Stimulated activated CD8-positive, alpha-beta memory T cell treated with anti-CD3 and anti-CD28 coated beads, Interleukin-12 subunit alpha, Interleukin-12 subunit beta, amount 100 ng/mL, for 24 hours (primary cell): ENCODE data around the gene SLC34A1.

Experiments
- DNase-seq: peaks from one replicate; pipeline ENCODE4 v3.0.0-alpha.2; 2020; ENCODE audit errors: extremely low read depth

SLC34A1 gene

DNA sequence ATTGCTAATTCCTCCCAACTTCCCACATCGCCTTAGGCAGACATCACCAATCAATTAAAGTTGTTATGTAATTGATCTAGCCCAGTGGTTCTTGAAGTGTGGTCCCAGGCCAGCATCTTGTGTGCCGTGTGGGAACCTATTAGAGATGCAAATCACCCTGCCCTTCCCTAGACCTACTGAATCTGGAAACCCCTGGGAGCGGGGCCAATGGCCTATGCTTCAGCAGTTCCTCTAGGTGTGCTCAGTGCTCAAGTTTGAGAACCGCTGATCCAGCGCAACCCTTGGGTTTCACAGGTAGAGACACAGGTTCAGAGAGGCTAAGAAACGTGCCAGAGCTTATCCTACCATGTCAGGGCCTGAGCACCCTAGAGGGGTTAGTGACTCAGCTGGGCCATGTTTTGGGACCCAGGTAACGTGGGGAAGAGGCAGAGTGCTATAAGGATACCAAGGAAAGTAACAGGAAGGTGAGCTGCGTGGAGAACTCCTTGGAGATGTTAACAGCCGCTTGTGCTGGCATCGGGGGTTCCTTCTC is 4.4 kb downstream of the SLC34A1 start:
- no peak for DNase-seq

DNA sequence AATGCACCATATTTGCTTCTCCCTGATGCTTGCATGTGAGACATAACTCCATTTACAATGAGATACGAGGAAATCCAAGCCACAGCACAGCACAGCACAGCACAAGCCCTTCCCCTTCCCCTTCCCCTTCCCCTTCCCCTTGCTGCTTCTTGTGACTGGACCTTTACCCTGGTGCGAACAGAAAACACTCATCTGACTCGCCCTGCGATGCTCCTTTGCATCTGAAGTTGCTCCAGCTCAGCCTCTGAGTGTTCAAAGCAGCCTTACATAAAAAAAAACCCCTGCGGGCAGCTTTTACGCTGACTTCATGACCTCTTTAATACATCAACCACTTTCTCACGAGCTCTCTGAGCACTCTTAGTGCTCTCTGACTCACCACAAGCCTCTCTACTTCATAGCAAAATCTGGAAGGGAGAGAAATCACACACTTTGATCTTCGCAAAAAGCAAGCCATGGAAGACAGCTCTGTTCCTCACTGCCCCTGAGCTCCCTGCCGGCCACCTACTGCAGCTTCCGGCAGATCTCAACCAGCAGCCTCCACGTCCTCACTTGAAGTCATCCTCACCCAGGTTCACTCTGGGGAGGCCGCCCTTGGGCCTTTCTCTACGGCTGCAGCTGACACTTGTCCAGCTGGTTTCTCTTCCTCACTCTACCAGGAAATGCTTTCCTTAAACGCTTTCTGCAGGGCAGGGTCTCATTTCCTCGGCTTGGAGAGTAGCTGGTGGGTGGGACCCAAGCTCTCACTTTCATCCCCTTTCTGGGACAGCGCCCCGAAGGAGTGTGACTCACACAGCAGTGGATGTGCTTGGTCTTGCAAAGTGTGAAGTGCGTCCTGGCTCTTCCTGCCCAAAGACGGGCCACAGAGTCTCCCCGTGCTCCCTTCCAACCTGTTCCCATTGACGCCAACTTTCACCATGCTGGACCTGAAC is 5.3 kb downstream of the SLC34A1 start:
- DNase-seq: no peak

DNA sequence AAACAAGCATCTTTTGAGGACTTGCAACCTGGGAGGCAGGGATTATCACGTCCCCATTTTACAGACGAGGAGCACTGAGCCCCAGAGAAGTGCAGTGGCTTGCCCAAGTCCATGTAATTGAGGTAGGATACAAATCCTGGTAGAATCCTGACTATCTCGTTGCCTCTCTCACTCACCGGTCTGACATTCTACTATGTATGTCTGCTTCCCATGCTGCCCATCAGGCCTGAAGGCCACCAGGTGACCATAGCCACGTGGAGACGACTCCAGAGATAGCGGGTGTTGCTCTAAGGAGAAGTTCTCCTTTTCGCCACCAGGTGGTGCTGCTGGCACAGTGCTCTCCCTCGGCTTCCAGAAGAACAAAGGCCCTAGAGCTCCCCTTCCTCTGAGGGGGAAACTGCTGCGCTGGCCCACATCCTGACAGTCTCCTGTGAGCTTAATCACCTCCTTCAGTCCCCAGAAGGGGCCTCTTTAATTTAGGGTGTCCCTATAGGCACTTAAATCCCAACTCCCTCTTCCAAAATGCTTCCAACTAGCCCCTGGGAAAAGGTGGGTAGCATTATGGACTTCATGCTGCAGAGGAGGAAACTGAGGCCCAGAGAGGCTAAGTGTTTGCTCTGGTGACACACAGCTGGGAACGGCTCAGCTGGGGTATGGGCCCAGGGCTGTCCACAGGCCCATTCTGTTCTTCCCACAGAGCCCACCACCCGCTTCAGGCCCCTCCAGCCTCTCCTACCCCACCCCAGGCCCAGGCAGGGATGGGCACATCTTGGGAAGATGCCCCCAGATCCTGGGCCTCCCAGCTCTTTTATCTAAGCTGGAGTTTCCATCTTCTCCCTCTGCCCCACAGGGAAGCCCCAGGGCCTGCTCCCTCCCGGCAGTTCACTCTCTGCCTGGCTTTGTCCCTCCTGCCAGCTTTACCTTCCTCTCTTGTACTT is 6.4 kb downstream of the SLC34A1 start:
- DNase-seq: peak; percentile 66

DNA sequence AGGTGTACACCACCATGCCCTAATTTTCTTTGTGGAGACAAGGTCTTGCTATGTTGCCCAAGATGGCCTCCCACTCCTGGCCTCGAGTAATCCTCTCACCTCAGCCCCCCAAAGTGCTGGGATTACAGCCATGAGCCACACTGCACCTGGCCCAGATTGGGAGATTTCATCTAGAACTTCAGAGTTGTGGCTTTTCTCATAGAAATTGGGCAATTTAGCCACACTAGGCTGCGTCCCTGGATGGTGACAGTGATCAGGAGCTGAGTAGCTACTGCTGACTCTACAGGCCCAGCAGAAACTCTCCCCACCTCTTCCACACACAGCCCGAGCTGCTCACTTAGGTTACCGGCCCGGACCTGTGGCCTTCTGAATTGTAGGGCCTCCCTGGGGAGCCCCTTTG is 8.5 kb downstream of the SLC34A1 start:
- no peak for DNase-seq

DNA sequence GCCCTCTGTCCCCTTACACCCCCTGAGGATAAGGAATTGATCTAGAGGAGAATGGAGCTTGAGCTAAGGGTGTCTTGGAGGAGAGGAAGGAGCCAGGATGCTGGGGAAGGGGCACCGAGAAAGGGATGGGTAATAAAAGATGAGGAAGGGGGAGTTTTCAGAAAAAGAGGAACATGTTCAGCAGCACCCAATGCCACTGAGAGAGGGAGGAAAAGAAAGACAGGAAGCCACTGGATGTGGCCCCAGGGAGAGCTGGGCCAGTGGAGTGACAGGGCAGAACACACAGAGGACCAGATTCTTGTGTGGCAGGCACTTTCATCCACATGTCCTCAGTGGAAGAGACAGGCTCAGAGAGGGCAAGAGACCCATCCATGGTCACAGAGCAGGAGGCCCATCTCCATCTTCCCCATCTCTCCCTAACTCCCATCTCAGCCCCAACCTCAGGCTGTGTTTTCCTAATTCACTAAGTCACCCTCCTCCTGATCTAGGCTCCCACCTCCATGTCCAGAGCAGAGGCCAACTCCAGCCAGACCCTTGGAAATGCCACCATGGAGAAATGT is 9.1 kb downstream of the SLC34A1 start:
- no peak for DNase-seq

DNA sequence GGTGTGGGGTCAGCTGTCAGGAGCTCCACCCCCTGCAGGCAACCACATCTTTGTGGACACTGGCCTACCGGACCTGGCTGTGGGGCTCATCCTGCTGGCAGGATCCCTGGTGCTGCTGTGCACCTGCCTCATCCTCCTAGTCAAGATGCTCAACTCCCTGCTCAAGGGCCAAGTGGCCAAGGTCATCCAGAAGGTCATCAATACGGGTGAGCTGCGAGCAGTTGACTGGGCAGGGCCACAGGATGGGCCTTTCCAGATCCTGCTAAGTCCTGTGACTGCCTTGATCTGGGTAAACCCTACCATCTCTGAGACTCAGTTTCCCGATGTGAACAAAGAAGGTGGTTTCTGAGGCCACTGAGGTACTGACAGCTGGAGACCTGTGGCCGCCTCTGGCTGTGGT is 9.8 kb downstream of the SLC34A1 start:
- DNase-seq: no peak

DNA sequence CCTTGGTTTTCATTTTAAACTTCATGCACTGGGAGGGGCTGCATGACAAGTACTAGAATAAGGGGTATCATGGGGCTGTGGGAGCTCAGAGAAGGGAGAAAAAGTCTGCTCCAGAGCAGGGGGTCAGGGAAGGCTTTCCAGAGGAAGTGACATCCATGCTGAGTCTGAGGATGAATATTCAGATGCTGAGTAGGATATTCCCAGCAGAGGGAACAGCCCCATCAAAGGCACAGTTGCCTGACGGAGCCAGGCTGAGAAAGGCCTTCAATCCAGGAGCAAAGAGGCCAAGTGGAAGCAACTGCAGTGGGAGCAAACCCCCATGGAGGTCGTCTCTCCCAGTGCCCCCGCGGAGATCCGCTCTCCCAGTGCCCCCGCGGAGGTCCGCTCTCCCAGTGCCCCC is 11.8 kb downstream of the SLC34A1 start:
- no peak for DNase-seq

DNA sequence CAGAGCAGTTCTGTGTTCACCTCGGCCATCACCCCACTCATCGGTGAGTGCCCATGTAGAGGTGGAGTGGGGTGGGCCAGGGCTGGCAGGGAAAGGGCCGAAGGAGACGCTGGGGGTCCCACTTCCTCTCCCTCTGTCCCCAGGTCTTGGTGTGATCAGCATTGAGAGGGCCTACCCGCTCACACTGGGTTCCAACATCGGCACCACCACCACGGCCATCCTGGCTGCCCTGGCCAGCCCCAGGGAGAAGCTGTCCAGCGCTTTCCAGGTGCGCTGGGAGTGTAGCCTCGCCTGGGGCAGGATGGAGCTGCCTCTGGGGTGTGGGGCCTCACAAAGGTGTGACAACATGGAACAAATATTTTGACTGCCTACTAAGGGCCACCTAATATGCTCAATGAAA is 12.6 kb downstream of the SLC34A1 start:
- no peak for DNase-seq

DNA sequence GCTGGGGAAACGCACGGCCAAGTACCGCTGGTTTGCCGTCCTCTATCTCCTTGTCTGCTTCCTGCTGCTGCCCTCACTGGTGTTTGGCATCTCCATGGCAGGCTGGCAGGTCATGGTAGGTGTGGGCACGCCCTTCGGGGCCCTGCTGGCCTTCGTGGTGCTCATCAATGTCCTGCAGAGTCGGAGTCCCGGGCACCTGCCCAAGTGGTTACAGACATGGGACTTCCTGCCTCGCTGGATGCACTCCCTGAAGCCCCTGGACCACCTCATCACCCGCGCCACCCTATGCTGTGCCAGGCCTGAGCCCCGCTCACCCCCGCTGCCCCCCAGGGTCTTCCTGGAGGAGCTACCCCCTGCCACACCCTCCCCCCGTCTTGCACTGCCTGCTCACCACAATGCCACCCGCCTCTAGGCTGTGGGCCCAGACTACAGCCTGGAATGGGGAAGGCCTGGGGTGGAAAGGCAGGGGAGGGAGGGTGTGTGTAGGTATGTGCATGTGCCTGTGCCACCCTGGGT is 13.7 kb downstream of the SLC34A1 start:
- no peak for DNase-seq

DNA sequence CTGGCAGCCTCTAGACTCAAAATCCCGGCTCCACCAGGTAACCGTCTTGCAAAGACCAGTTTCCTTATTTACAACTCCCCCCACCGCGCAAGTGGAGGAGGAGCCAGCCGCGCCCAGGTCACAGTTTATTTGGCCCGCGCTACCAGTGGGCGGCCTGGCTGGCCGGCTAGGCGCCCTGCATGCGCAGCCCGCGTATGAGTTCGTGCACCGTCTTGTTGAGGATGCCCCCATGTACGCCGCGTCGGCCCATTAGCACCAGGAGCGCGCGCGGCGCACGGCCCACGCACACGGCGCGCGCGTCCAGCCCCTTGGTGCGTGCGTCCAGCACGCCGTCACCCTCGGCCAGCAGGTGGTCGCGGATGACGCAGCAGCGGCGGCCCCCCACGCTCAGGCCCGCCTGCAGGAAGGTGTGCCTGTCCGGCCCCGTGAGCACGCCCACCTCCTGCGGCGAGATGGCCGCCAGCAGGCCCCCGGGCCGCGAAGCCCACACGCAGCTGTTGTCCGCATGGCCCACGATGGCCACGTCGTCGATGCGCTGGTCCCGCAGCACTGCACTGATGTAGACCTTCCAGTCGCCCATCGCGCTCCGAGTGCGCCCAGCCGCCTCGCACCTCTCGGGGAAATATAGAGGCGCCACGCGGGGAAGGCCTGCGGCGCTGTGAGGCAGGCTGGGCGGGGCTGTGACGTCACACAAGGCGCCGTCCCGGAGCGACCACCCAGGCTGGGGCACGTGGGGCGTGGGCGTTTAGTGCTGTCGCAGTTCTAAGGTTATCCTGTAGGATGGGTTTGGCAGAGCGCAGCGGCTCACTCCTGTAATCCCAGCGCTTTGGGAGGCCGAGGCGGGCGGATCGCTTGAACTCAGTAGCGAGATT is 16.0 kb downstream of the SLC34A1 start, which contains the start of gene PFN3:
Gene PFN3 (minus strand): TSS at position 665 of the 872 bp plus-strand sequence. CDS start 85 bp downstream, at position 580.
- DNase-seq: no peak

DNA sequence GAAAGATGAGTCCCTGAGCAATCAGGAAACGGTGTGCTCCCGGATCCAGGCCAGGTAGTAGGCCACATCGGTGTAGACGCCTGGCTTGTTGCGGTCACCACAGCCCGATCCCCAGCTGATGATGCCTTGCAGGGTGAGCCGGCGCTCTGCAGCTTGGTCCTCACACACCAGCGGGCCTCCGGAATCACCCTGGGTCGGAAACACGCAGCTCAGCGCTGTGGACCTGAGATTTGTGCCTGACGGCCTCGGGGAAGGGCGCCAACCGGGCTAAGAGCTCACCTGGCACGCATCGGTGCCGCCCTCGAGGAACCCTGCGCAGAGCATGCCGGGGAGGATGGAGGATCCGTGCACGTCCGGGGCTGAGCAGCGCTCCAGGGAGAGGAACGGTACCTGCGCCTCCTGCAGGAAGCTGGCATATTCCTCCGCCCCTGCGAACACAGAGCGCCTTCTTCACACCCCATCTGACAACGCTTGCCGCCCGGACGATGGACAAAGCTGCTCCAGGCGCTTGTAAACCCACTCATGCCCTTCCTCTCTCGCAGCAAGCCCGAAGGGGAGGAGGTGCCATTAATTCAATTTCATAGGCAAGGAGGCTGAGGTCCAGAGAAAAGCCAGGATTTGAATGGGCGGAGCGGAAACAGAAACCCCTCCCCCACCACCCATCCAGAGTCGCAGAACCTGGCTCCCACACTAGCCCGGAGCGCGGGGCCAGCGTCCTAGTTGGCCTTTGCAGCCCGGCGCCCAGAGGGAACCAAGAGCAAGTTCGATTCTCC is 18.2 kb downstream of the SLC34A1 start:
- DNase-seq: no peak

DNA sequence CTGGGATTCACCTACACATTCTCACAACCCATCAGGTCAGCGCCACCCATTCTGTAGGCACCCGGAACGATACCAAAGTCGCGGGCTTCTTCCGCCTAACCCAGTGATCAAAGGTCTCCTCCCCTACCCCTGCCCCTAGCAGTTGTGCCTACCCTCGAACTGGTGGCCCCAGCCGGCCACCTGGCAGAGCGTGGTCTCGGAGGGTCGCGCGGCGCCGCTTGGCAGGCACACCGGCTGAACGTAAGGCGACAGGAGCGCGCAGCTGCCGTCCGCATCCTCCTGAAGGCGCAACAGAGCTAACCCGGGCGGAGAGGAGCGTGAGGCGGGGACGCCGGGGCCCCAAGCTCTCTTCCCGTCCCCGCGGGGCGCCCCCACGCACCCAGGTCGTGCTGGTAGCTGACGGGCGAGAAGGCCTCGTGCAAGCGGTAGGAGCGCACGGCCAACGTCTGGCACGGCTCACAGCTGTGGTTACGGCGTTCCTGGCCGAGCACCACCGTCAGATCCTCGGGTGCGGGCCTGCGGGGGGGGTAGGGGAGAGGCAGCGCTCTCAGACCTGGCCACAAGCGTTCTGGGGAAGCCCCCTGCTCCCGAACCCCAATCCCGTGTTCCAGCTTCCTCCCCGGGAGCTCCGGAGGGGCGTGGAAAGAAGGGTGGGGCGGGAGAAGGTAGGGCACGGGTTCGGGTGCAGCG is 19.0 kb downstream of the SLC34A1 start:
- no peak for DNase-seq

DNA sequence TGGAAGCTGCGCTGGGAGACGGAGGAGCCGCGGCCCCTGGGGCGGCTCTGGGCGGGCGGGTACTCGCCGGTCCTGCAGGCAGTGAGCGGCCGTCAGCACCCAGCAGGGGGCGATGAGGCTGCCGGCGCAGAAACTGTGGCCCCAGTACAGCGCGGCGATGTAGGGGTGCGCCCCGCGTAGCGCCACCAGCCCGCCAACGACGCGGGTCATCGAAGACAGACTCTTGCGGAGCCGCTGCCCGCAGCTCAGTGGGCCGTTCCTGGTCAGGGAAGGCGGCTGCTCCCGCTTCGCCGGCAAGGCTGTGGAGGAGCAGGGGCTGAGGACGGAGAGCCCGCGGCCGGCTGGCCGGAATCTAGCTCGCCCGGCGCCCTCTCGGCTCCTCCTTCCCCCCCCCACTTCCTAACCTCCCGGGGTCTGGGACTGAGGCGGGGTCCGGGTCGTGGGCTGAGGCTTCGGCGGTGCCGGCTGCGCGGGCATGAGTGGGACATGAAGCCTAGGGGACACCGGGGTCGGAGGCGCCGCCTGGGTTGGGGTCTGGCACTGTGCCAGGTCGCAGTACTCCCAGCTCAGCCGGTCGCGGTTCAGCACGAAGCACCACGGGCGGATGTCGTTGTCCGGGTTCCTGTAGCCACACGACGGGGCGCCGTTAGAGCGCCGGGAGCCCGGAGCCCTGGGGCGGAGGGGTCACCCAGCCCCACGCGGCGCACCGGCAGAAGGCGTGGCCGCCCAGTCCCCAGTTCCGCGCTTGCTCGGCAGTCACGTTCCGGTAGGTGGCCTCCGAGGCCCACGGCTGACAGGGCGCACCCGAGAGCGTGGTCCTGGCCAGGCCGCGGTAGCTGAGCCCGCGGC is 19.8 kb downstream of the SLC34A1 start:
- peak; percentile 61 for DNase-seq

DNA sequence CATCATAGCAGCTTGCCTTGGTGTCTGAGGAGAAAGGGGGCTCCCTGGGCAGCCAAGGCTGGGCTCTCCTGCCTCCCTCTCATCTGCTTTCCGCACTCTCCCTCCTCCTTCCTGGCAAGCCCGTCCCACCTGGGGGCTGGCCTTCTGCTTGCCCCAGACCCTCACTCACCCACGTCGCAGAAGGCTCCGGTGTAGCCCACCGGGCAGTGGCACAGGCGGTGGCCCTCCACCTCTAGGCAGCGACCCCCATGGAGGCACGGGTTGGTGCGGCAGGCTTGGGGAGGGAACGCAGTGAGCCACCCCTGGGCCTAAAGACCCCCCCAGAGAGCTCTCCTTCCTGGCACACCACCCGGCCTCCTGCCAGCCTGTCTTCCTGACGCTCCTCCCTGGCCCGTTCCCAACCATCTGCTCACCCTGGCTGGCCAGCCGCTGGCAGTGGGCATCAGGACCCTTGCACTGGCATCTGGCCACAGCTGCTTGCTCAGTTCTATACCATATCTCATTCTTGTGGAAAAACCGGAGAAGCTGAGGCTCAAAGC is 20.5 kb downstream of the SLC34A1 start:
- DNase-seq: no peak

DNA sequence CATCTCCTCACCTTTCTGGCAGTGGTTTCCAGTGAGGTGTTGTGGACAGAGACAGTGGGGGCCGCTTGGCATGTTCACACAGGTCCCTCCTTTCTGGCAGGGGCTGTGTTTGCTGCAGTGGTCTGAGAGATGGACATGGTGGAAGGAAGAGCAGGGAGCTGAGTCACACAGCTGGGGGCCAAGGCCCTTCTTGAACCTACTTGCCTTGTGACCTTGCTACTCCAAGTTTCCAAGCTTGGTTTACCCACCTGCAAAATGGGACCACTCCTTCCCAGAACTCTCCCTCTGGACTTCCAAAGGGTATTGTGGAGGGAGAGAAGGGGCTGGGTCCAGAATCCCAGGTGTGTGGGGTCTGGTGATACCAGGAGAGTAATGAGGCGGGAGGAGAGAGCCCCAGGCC is 21.1 kb downstream of the SLC34A1 start:
- DNase-seq: no peak

DNA sequence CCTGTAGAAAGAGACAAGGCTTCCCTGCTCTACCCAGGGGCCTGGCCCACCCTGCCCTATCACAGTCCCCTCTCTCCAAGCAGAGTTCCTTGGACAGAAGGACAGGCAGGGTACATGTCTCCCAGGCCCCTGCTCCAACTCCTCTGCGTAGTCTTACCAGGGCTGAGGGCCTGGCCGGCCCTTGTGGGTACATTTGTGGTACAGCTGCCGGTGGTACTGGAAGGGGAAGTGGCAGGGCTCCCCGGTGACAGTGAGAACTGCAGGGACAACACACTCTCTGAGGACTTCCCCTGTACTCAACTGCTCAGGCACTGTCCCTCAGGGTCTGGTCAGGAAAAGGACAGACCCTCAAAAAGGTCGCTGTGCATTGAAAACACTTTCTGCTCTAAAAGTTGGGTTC is 21.6 kb downstream of the SLC34A1 start:
- no peak for DNase-seq

DNA sequence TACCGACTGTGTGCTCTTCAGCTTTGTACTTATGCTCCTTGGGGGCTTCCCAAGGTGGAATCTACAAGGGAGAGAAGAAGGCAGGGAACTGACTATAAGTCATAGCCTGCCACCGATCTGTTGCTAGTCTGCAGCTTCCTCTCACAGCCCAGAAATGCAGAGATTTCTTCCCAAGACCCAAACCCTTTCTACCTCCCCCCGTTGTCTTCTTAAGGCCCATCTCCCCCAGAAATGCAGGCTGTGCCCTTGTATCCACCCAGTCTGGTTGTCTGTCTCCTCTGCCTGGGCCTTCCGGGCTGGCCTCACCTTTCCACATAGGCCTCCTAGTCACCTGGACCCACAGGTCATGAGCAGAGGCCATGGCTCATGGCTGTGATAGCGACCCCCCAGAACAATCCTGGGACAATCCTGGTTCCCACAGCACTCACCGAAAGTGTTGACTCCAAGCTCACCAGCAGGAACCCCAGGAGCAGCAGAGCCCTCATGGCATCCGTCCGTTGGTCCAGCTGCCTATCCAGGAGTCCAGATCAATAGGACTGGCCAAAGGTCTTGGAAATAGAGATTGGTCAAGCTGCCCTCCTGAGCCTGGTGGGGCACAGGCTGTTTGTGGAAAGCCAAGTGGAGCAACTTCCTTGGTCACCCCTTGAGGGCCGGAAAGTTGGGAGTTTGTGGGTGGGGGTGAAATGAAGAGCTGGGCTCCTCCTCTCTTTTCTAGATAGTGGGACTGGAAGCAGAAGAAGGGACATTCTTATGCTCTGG is 25.0 kb downstream of the SLC34A1 start, which contains the start of gene F12:
Gene F12 (minus strand): TSS at position 522 of the 759 bp plus-strand sequence. CDS start 37 bp downstream, at position 485.
- DNase-seq: no peak
